T1000 (cell line): ENCODE measurements around the gene NFKBIZ.

Experiments
- DNase-seq: peaks from one replicate; lab custom pipeline; 2025; ENCODE audit warnings: mixed read lengths; lab: John Stamatoyannopoulos, UW

NFKBIZ gene

GRCh38 chr3:101848754-101849713, at the start of gene NFKBIZ:
NFKBIZ (plus strand) TSS chr3:101849514; CDS start chr3:101849629, 115 bp downstream.
- peak; percentile 87 for DNase-seq

- no peak for DNase-seq
Observed at GRCh38 chr3:101801174-101801573, 48.1 kb upstream of the NFKBIZ start.

GRCh38 chr3:101802179-101802578, 47.1 kb upstream of the NFKBIZ start:
- no peak for DNase-seq

GRCh38 chr3:101803173-101803782, 46.0 kb upstream of the NFKBIZ start:
- no peak for DNase-seq

GRCh38 chr3:101803939-101804338, 45.4 kb upstream of the NFKBIZ start:
- no peak for DNase-seq

GRCh38 chr3:101806491-101806890, 42.8 kb upstream of the NFKBIZ start:
- no peak for DNase-seq

GRCh38 chr3:101807888-101808287, 41.4 kb upstream of the NFKBIZ start:
- no peak for DNase-seq

GRCh38 chr3:101809178-101810021, 39.9 kb upstream of the NFKBIZ start:
- no peak for DNase-seq

- no peak for DNase-seq
Observed at GRCh38 chr3:101810022-101810418, 39.3 kb upstream of the NFKBIZ start.

- no peak for DNase-seq
Observed at GRCh38 chr3:101811875-101812274, 37.4 kb upstream of the NFKBIZ start.

GRCh38 chr3:101812895-101813294, 36.4 kb upstream of the NFKBIZ start:
- DNase-seq: no peak

- no peak for DNase-seq
Observed at GRCh38 chr3:101813817-101814440, 35.4 kb upstream of the NFKBIZ start.

GRCh38 chr3:101814835-101815234, 34.5 kb upstream of the NFKBIZ start:
- DNase-seq: no peak

GRCh38 chr3:101816215-101817149, 32.8 kb upstream of the NFKBIZ start:
- DNase-seq: no peak

GRCh38 chr3:101817992-101818391, 31.3 kb upstream of the NFKBIZ start:
- no peak for DNase-seq

- no peak for DNase-seq
Observed at GRCh38 chr3:101819649-101820206, 29.6 kb upstream of the NFKBIZ start.

- no peak for DNase-seq
Observed at GRCh38 chr3:101821503-101821902, 27.8 kb upstream of the NFKBIZ start.

GRCh38 chr3:101823525-101823924, 25.8 kb upstream of the NFKBIZ start:
- no peak for DNase-seq

GRCh38 chr3:101824702-101825101, 24.6 kb upstream of the NFKBIZ start:
- no peak for DNase-seq

GRCh38 chr3:101825904-101826445, 23.3 kb upstream of the NFKBIZ start:
- DNase-seq: no peak
